IPS DF 4.7 (cell line): ENCODE results near the gene DUOXA2.

ENCODE experiments used
- DNase-seq: peaks from one replicate; pipeline ENCODE4 v3.0.0-alpha.2; 2013; ENCODE audit warnings: low spot score; ENCODE audit errors: extremely low read depth

The DUOXA2 gene

DNA sequence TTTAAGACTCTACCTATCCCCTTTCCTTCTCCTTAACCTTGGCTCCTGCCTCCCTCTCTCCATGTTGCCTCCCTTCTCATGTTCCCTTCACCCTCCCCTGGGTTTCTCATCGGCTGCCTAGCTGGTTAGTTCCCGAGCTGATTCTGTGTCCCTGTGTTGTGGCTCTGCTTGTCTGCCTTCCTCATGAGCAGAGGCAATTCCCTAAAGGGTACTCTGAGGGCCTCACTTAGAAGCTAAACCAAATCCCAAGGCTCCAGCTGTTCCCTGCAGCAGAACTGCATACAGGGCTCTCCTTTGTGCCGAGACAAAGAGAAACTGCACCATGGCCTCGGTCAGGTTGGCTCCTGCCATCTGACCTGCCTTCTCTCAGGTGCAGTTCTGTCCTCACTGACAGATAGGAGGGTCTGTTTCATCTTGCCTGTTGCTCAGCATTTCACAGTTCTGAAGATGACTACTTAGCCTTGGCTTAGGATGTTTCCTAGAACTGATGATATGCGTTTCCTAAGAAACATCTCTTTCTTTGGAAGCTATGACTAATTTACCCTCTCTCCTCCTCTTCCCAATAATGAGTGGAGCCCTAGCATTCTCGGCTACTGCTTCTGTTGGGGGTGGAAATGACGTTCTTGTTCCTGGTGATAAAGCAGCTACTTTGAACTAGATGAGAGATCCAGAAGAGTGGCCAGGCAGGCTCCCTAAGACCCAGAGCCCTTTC lies 42.8 kb downstream of the DUOXA2 start:
- no peak for DNase-seq

DNA sequence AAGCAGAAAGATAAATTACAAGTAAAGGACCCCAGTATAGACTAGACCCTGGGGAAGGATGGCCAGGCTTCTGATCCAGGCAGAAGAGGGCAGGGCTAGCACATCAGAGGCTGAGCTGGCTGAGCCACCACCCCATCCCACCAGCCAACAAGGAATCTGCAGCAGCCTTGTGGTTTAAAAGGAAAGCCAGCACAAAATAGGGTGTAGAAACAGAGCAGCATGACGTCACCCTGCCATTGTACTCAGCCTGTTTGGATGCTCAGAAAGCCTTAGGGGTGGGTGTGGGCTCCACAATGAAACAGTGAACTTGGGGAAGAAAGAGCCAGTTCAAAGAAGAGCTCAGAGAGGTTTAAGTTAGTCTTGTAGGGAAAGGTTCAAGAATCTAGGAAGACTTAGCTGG lies 43.8 kb downstream of the DUOXA2 start:
- no peak for DNase-seq

DNA sequence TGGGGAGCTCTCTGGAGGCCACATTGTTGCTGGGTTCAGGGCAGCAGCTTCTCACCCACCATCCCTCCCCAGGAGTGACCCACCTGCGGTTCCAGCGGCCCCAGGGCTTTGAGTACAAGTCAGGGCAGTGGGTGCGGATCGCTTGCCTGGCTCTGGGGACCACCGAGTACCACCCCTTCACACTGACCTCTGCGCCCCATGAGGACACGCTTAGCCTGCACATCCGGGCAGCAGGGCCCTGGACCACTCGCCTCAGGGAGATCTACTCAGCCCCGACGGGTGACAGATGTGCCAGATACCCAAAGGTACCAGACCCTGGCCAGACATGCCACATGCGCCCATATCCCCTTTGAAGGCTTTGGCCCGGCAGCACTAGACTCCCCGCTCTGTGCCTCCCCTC lies 47.5 kb downstream of the DUOXA2 start:
- no peak for DNase-seq

DNA sequence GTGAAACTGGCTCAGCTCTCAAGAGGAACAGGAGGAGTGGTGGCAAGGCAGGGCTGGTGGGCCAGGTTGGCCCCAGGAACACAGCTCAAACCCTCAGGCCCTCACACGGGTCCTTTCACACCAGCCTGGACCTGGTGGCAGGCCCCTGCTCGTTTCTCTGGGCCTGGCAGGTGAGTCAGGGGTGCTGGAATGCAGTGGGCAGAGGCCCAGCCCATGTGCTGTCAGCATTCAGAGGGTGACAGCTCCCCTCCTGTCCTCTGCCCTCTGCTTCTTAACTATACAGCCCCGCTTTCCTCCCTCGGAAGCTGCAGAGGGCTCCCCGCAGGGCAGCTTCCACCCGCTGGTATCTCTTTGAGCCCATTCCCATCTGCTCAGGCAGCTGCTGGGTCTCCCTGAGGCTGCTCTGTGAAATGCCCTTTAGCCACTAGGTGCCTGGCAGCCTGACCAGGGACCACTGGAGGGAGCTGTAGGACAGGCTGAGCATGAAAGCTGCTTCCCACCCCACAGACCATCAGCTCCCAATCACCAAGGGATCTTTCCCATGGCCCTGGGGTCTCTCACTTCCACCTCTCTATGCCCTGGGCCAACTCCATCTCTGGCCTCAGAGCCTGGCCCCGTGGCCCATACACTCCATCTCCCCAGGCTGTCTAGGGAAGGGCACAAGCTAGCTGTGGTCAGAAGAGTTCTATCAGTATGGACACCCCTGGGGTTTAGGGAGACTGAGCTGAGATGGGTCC lies 48.8 kb downstream of the DUOXA2 start:
- peak; percentile 69 for DNase-seq

DNA sequence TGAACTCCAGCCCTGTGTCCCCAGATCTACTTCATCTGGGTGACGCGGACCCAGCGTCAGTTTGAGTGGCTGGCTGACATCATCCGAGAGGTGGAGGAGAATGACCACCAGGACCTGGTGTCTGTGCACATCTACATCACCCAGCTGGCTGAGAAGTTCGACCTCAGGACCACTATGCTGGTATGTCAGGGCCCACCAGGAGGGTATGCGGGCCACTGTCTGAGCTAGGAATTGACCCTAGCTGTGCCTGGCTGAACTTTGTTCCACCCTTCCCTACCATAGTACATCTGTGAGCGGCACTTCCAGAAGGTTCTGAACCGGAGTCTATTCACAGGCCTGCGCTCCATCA lies 49.4 kb downstream of the DUOXA2 start:
- no peak for DNase-seq

DNA sequence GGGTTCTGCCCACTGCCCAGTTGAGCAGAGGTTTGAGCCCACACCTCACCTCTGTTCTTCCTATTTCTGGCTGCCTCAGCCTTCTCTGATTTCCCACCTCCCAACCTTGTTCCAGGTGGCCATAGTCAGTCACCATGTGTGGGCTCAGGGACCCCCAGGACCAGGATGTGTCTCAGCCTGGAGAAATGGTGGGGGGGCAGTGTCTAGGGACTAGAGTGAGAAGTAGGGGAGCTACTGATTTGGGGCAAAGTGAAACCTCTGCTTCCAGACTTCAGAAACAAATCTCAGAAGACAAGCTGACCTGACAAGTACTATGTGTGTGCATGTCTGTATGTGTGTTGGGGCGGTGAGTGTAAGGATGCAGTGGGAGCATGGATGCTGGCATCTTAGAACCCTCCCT lies 50.8 kb downstream of the DUOXA2 start:
- no peak for DNase-seq

DNA sequence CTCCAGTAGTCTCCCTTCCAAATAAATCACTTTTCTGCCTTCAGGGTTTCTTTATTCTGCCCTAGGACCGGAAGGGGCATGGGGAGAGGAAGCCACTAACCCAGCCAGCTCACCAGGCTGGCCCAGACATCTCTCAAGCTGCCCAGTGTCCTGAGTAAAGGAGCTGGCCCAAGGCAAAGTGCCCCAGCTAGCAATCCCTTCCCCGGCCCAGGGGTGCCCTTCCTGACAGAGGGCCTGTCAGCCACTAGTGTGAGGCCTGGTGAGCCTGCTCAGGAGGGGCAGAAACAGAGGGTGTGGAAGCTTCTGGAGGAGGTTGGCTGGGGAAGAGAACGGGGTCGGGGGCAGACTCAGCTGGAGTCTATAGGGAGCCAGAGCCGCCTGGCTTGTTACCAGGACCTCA lies 51.4 kb downstream of the DUOXA2 start:
- no peak for DNase-seq

DNA sequence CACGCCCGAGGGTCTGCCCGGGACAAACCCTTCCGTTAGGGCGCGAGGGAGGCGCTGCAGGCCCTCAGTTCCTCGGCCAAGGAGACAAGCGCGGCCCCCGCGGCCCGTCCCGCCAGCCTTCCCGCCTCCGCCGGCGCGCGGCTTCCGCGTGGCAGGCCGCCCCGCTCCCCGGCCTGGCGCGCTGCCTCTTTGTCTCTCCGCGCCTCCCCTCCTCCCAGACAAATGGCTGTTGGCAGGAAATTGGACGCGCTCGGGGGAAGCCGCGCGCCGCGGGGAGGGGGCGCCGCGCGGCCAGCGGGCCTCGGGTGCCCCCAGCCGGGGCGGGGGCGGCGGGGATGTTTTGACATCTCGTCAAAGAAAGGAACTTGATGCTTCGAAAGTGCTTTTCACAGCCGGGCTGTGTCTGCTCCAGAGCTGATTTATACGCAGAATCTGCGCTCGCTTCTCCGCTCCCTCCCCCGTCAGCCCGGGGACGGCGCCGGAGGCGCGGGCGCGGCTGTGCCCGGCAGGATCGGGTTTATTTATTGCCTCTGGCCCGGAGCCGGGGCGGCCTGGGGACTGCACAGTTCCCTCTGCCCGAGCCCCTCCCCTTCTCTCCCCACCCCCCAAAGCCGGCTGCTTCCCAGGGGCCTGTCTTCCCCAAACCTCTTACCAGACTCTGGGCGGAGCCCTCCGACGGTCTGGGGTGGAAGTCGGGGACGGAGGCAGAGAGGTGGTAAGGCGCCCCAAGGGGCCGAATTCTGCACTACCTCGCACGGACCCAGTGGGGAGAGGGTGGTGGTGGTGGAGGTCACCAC lies 52.9 kb downstream of the DUOXA2 start:
- DNase-seq: peak; percentile 75

DNA sequence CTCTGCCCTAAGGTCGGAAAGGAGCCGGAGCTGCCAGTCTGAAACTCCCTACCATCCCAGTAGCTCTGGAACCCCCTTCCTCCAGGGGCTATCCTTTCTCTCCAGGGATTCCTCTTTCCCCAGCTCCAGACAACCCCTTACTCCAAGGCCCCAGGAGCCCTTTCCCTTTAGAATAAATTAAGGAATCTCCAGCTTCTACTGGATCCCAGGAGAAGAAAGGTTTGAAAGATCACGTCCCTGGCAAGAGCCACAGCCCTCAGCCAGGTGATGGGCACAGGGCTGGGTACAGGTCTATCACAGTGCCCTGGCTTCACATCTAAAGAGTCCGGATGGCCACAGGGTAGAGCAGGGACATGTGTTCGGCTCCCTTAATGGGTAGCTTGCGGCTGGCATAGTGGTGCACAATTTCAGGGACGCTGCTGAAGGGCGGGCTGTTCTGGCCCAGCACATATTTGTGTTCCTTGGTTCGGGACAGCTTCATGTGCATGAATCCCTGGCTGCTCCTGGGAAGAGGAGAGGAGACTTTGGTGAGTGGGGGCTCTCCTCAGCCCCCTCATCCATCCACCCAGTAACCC lies 53.6 kb downstream of the DUOXA2 start:
- no peak for DNase-seq
